Posterior vena cava (tissue), 2 donors: ENCODE data around the gene TMEM215. TPM values are rescaled to one million over a fixed set of nuclear protein-coding genes. Genes with fewer than 3 reads are reported as not detected.
"Not testable (repeated sequence)": the region's sequence is repeated elsewhere in the genome, so short reads cannot be mapped to it uniquely, and the experiment has no call there.

Experiments used
- DNase-seq: peaks from one replicate; pipeline ENCODE4 v3.0.0-alpha.2; 2020; ENCODE audit warnings: low spot score
- intact Hi-C, 2 donors: fragments of 100-400 bp; cut with DNase I; formaldehyde crosslinking; loops; one replicate each; pipeline versions ENCODE4 v1.14.1 to v1.14.2; 2022 to 2023
- long read RNA-seq, 2 donors: library from polyadenylated mRNA; unstranded; transcript quantifications; one replicate each; pipeline ENCODE4 v2.0.0, GENCODE V29; 2020 to 2021
- total RNA-seq, 2 donors: library from RNA; stranded (reverse); fragmentation: NEBNext Ultra II Directional; extraction: Animal tissue kit (Norgen Biotek cat#: 25700); gene quantifications; one replicate each; pipeline ENCODE4 v1.2.1, GENCODE V29; 2021
- donor health status: DM: yes; HTN: yes; CAD: no.
- donor health status: DM: yes; HTN: yes; CAD: no.

The TMEM215 gene, protein sequence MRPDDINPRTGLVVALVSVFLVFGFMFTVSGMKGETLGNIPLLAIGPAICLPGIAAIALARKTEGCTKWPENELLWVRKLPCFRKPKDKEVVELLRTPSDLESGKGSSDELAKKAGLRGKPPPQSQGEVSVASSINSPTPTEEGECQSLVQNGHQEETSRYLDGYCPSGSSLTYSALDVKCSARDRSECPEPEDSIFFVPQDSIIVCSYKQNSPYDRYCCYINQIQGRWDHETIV
- not detected for total RNA-seq
- long read RNA-seq, donor 1: 0 reads
- long read RNA-seq, donor 2: 0 reads

DNA sequence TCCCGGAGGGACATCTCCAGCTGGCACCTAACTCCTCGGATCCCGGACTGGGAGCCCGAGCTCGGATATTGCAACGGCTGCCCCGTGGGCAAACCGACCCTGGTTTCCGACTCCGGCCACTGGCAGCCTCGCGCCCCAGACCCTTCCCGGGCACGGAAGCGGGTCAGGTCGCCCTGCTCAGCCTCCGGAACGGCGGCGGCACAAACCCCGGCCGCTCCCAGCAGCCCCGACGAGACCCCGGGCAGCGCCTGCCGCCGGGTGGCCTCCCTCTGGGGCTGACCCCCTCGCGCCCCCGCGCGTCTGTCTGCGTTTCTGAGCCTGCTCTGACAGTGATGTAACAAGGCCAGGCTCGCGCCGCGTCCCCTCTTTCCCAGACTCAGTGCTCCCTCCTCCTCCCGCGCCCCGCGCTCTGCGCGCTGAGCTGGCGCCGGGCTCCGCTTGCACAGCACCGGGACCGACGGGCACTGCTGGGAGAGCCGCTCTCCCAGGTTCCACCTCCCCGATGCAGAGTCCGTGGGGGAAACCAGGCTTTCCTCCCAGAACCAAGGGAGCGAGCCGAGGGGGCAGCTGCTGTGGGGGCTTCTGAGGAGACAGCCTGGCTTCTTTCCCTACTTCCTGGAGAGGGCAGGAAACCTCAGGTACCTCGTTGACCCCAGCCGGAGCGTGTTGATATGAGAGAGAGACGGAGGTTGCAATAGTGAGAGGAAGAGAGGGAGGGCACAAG is at the start of gene TMEM215:
Gene TMEM215 (plus strand): TSS at position 373 of the 724 bp plus-strand sequence. CDS start 644 bp downstream, outside the sequence.
- intact Hi-C loops: no loop called here
- no peak for DNase-seq

DNA sequence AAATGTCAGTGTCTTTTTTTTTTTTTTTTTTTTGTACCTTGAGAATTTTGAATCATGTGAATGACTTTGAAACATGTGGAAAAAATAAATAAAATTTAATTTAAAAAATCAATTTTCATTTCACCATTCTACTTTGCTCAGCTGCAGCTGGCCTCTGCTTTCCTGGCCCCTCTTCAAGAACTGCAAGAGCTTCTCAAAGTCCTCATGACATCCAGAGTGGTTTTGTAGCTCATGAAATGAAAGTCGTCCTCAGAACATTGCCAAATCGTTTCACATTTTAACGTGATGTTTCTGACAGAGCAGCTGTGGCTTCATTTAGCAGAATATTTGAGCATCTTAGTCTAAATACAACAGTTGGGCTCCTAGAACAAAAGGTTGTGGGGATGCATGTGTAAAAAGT is 47.9 kb upstream of the TMEM215 start:
- intact Hi-C loops: no loop called here
- no peak for DNase-seq

DNA sequence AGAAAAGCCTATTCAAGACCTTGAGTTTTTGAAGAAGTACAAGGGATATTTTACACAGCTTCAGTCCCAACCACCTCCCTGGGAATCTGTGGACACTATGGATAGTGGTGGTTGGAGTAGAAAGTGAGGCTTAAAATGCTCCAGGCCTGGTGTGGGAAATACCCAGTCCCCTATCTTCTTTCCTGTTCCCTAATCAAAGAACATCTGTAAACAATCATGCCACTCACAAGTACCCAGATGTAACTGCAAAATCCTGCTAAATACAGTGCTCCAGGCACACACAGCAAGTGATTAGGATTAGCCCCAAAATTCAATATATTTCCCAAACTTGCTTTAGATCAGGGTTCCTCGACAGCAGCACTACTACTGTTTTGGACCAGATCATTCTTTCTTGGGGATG is 46.0 kb upstream of the TMEM215 start:
- intact Hi-C loops: no loop called here
- no peak for DNase-seq

DNA sequence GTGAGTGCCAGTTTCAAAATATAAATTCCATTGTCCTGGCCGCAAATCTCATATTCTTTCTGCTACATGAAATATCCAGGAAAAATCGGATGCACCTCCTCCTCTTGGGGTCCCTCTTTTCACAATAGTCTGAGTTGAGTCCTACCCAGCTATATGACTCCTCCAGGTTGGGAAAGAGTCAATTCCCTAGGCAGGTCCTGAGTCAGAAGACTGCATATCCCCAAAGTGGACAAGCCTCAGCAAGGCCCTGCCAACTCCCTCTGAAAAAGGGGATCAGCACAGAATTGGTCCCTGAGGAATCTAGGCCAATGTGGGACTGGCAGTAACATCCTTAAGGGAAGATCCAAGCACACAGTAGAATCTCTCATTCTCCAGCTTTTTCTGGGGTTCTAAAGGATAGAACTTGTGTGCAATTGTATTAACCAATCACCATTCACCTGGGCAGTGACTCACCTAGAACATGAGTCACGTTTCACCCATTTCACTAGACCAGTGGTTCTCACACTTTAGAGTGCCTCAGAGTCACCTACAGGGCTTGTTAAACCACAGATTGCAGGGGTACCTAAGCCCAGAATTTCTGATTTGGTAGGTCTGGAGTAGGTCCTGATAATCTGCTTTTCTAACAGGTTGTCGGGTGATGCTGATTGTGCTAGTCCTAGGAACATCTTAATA is 44.7 kb upstream of the TMEM215 start:
- no peak for DNase-seq
- intact Hi-C loops: no loop called here

DNA sequence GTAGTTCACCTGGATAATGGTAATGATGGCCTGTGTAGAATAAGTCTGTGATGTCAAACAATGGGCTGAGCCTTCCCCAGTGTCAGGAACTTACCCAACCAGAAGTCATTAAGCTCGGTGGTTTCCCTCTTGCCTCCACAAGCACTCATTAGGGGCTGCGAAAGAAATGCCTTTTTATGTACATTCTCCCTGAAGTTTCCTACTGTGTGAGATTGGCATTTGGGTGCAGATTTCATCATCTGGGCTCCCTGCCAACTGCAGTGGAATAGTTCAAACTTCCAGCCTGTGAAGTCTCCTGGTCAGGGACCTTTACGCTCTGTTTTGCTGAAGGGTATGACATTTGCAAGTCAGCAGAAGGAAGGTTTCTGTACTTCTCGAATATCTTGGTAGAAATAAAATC is 41.6 kb upstream of the TMEM215 start:
- intact Hi-C loops: no loop called here
- DNase-seq: no peak

DNA sequence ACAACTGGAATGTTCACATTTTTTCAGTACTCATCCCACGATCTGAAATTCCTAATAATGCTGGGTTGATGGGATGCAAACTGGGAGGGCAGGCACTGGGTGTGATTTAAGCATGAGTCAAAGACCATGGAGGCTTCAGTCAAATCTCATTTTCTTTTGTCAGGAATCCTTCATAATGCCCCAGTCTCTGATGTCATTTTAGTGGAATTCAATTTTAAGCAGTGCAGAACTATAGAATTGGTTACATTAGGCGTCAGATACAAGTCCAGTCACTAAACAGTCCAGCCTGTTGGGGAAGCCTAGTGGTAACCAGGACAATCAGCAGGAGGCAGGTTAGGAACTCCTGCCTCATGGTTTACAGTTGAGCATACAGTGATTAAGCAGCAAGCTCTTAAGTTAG is 41.0 kb upstream of the TMEM215 start:
- intact Hi-C loops: no loop called here
- no peak for DNase-seq

DNA sequence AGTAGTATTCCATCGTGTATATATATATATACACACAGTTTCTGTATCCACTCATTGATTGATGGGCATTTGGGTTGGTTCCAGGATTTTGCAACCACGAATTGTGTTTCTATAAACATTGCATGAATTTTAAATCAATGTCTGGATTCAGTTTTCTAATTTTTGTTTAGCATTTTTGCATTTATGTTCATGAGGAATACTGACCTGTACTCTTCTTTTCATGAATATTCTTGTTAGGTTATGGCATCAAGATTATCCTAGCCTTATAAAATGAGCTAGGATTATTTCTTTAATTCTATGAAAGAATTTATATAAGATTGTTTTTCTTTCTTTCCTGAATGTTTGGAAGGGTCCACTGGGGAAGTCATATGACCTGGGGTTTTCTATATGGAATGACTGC is 35.3 kb upstream of the TMEM215 start:
- no peak for DNase-seq
- intact Hi-C loops: no loop called here

DNA sequence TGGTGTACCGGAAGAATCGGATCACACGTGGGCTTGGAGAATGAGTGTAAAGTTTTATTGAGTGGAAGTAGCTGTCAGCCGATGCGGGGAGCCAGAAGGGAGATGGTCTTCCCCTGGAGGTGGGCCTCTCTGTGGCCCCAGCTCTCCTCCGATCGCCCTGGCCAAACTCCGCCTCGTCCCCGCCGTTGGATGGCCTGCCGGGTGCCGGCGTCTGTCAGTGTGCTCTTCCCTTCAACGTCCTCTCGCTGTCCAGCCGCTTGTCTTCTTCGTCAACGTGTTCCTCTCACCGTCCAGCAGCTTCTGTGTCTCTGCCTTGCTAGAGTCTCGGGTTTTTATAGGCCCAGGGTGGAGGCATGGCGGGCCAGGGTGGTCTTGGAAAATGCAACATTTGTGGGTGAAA is 27.6 kb upstream of the TMEM215 start:
- intact Hi-C loops: no loop called here
- peak; percentile 78 for DNase-seq

DNA sequence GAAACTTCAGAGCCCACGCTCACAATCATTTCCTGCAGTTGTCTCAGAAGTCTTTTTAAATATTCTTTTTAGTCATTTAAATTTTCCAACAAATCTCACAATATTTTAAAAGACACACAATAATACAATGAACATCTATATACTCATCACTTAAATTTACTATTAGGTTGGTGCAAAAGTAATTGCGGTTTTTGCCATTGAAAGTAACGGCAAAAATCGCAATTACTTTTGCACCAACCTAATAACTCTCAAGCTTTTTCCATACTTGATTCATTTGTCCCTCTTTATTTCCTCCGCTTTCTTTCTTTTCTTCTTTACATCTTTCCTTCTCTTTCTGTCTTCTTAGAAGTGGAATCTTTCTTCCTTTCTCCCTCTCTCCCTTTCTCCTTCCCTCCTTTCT is 19.2 kb upstream of the TMEM215 start:
- DNase-seq: no peak
- intact Hi-C loops: no loop called here

DNA sequence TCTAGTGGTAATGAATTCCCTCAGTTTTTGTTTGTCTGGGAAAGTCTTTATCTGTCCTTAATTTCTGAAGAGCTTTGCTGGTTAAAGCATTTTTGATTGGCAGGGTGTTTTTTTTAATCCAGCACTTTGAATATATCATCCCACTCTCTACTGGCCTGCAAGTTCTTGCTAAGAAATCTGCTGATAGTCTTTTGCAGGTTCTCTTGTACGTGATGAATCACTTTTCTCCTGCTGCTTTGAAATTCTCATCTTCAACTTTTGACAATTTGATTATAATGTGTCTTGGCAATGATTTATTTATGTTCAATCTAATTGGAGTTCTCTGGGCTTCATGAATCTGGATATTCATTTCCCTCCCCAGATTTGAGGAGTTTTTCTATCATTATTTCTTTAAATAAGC is 8.1 kb upstream of the TMEM215 start:
- no peak for DNase-seq
- intact Hi-C loops: no loop called here

DNA sequence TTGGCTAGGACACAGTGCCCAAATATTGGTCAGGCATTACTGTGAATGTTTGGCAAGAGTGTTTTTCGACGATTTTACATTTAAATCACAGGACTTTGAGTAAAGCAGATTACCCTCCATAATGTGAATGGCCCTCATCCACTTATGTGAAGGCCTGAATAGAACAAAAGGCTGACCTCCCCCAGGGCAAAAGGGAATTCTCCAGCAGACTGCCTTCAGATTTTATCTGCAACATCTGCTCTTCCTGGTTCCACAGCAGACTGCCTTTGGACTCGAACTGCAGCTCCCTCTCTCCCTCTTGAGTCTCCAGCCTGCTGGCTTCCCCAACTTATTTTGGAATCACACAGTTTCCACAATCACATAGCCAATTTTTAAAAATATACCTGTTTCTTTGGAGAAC is 7.1 kb upstream of the TMEM215 start:
- no peak for DNase-seq
- intact Hi-C loops: no loop called here

DNA sequence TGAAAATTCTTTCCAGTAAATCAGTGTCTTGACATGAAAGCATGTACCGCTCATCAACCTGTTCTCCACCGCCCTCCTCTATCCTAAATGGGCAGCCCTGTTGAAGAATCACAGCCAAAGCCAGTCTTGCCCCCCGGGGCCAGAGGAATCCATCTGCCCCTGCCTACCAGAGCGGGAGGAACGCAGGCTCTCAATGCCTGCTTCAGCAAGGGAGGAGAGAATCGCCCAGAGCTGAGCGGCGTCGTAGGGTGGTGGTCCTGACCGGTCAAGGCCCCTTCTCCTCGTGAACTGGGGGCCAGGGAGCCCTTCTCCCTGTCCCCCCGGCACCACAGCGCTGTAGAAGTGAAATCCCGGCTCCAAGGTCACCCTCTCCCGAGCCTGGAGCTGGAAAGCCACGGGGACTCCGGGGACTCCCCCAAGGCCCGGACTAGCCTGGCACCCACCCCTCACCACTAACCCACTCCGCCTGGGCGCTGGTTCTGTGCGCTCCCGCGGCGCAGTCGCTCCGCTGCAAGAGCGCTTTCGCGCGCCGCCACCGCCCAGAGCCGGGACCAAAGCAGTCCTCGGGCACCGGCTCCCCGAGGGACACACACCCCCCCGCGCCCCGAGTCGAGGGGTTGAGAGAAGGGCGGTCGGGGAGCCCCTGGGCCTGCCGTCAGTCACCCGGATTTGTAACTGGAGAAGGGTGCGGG is 718 bp upstream of the TMEM215 start:
- intact Hi-C loops: no loop called here
- DNase-seq: peak; percentile 79

DNA sequence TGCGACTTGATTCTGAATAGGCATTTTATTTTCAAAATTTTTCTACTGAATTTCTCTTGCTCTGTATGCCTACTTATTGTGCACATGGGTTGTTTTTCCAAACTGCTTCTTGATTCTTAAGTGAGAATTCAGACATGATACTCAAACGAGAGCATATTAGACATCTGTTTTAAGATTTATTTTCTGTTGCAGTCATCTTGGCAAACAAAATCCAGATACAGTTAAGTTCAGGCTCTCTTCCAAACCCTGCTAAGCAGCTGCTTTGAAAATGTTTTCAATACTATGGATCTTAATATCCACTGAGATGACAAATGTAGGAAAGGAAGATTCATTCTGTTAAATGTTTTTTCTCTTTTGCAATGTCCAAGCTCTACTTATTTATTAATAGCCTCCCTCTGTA is 4.5 kb downstream of the TMEM215 start:
- intact Hi-C loops: no loop called here
- no peak for DNase-seq

DNA sequence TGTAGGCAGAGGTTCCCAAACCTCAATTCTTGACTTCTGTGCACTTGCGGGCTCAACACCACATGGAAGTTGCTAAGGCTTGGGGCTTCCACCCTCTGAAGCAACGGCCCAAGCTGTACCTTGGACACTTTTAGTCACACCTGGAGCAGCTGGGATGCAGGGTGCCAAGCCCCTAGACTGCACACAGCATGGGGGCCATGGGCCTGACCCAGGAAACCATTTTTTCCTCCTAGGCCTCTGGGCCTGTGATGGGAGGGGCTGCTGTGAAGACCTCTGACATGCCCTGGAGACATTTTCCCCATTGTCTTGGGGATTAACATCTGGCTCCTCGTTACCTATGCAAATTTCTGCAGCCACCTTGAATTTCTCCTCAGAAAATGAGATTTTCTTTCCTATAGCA is 12.7 kb downstream of the TMEM215 start:
- intact Hi-C loops, DNase-seq: not testable (repeated sequence)

DNA sequence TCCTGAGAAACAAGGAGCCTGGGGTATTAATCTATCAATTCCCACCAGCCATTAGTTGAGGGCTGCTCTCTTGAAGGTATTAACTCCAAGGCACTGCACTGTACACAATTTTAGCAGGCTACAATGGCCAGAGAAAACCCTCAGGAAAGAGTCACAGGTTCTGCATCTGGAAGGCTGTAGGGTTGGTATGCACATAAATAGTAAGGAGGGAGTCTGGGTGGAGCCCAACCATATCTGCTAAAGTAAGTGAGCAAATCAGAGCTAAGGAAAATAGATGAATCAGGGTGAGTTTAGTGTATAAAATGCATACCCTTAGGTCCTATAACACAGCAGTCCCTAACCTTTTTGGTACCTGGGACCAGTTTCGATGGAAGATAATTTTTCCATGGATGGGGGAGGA is 18.2 kb downstream of the TMEM215 start:
- DNase-seq: no peak
- intact Hi-C loops: no loop called here

DNA sequence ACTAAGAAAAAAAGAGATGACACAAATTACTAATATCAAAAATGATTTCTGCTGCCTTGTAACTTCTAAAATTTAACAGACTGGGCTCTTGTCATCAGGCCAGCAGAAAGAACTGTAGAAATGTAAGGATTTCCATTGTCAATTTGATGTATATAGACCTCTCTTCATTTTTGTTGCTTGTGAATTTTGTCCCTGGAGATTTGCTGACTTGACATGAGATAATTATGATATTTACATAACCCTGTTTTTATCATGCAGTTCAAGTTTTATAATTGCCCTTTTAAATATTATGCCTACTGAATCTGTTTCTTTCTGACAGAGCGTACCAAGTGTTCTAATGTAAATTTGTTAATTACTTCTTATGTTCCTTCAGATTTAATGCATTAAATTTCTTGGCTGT is 23.9 kb downstream of the TMEM215 start:
- intact Hi-C loops: no loop called here
- DNase-seq: no peak

DNA sequence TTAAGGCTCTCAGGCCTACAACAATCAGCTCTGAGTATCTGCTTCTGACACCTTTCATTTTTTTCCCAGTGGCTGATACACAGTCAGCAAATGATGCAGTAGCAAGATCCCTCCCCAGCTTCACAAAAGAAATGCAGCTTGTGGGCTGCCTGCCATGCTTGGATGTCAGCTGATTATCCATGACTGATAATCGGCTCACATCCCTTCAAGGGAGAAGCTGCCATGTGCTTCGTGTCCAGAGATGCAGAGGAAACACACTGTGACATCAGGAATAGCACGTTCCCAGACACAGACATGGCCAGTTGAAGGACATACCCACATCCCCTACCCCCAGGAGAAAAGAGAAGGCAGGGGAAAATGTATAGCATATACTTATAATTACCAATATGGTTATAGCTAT is 27.9 kb downstream of the TMEM215 start:
- intact Hi-C loops: loop anchor here in 1 of 2 donors (1.0 kb wide), 1 partner anchor 27 kb away; no protein-coding TSS in a partner anchor
- no peak for DNase-seq

DNA sequence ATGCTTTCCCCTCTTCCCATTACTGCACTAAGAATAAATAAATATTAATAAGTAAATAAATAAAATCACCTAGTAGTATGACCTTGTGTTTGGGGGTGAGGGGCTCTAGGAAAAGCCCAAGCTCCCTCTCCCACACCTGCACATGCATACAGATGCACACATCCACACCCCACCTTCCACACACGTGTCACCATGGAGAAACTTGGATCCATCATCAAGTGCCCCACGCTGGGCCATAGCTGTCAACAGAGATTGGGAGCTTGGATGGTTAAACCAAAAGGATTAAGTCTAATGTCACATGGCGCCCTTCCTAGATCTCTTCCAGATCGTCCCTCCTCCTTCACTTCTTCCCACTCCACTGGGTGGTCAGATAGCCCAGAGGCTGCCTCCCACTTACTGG is 37.0 kb downstream of the TMEM215 start:
- intact Hi-C loops: loop anchor here in 1 of 2 donors (10.0 kb wide), 1 partner anchor 64 kb away; no protein-coding TSS in a partner anchor
- DNase-seq: no peak

DNA sequence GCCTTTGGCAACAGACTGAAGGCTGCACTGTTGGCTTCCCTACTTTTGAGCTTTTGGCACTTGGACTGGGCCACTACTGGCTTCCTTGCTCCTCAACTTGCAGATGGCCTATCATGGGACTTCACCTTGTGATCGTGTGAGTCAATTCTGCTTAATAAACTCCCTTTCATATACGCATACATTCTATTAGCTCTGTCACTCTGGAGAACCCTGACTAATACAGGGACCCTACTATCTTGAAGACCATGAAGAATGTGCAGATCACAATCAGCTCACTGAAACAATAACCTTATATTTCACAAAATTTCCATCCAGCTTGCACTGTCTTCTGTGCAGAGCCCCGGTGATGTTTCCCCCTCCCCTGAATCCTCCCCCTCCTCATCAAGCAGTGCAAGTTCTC is 39.8 kb downstream of the TMEM215 start:
- no peak for DNase-seq
- intact Hi-C loops: loop anchor here in 1 of 2 donors (10.0 kb wide), 1 partner anchor 62 kb away; no protein-coding TSS in a partner anchor

DNA sequence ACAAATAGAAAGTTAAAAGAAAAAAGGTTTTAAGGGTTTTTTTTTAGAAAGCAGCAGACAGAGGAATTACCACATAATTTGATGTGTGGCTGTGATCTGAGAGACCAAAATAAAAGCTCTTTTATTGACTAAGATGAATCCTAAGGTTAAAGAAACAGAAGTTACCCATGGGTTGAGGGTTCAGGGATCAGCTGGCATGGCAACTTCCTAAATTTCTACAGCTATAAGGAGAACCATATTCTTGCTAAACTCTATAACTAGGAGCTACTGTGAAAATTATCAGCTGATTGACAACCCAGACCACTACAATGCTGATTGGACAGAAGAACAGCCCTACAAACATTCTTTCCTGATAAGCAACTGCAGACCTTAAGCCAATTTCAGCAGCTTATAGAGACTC is 40.2 kb downstream of the TMEM215 start:
- DNase-seq: no peak
- intact Hi-C loops: loop anchor here in 1 of 2 donors (10.0 kb wide), 1 partner anchor 61 kb away; no protein-coding TSS in a partner anchor
